K562 (cell line): ENCODE data around the gene TMEM107. TPM values are rescaled to one million over a fixed set of nuclear protein-coding genes. Genes with fewer than 3 reads are reported as not detected.

ENCODE experiments used
- DEAF1 ChIP-seq: fragments of 450-650 bp; formaldehyde crosslinking; IDR thresholded peaks from 2 replicates; pipeline ENCODE4 v1.4.0; 2020; ENCODE audit warnings: mild to moderate bottlenecking, moderate library complexity
- DNMT1 ChIP-seq: fragments of 450-650 bp; IDR thresholded peaks from 2 replicates; pipeline ENCODE4 v1.6.1; 2016; ENCODE audit warnings: antibody characterized with exemption, mild to moderate bottlenecking
- ESRRB ChIP-seq: fragments of 250-450 bp; sonication (Bioruptor Pico); IDR thresholded peaks from 2 replicates; pipeline ENCODE4 v1.5.0; 2020; ENCODE audit warnings: mild to moderate bottlenecking, moderate library complexity, borderline replicate concordance
- FIP1L1 ChIP-seq: fragments of 200-400 bp; formaldehyde crosslinking; IDR thresholded peaks from 2 replicates; pipeline ENCODE4 v1.6.1; 2018; ENCODE audit warnings: mild to moderate bottlenecking, low read depth, low read length; ENCODE audit not compliant: poor library complexity, severe bottlenecking
- HDAC2 ChIP-seq: fragments of 450-650 bp; IDR thresholded peaks from 2 replicates; pipeline ENCODE4 v1.6.1; 2016; ENCODE audit warnings: mild to moderate bottlenecking
- HDAC3 ChIP-seq: fragments of 450-650 bp; IDR thresholded peaks from 2 replicates; pipeline ENCODE4 v1.6.1; 2018; ENCODE audit warnings: borderline replicate concordance, mild to moderate bottlenecking, moderate library complexity; ENCODE audit not compliant: partially characterized antibody
- IRF1 ChIP-seq: sonication (generic); formaldehyde crosslinking; IDR thresholded peaks from 2 replicates; pipeline ENCODE4 v1.8.0; 2022; ENCODE audit warnings: missing genetic modification reagents, mild to moderate bottlenecking, borderline replicate concordance
- MAX ChIP-seq: sonication (generic); formaldehyde crosslinking; IDR thresholded peaks from 2 replicates; pipeline ENCODE4 v1.9.0; 2022; ENCODE audit warnings: mild to moderate bottlenecking, missing genetic modification reagents
- MTA3 ChIP-seq: fragments of 450-650 bp; formaldehyde crosslinking; IDR thresholded peaks from 2 replicates; pipeline ENCODE4 v1.6.1; 2017; ENCODE audit warnings: mild to moderate bottlenecking, borderline replicate concordance
- MYC ChIP-seq, 2 experiments: fragments of 250-450 bp in 1 of 2; sonication (Bioruptor Pico) in 1 of 2; IDR thresholded peaks; 2 replicates each; pipeline versions ENCODE4 v1.5.1 to v1.6.1; 2012 to 2021; ENCODE audit warnings: low read depth in 2 of 2, borderline replicate concordance in 1 of 2, improper control_type of control experiment in 1 of 2, low read length in 1 of 2, mild to moderate bottlenecking in 1 of 2, moderate library complexity in 1 of 2
- NR2C1 ChIP-seq, 2 experiments: fragments of 450-650 bp; IDR thresholded peaks; 2 replicates each; pipeline ENCODE4 v1.6.1; 2017; ENCODE audit warnings: mild to moderate bottlenecking in 2 of 2, antibody characterized with exemption in 1 of 2, inconsistent platforms in 1 of 2, missing compliant biosample characterization in 1 of 2, missing genetic modification characterization in 1 of 2
- RNF219 ChIP-seq: fragments of 250-450 bp; sonication (Bioruptor Pico); IDR thresholded peaks from 2 replicates; pipeline ENCODE4 v1.5.0; 2022; ENCODE audit warnings: mild to moderate bottlenecking
- SREBF2 ChIP-seq: sonication (generic); formaldehyde crosslinking; IDR thresholded peaks from 2 replicates; pipeline ENCODE4 v1.4.0; 2020; ENCODE audit warnings: mild to moderate bottlenecking, missing genetic modification reagents
- TAF7 ChIP-seq: fragments of 450-650 bp; IDR thresholded peaks from 2 replicates; pipeline ENCODE4 v1.6.1; 2016; ENCODE audit warnings: missing genetic modification characterization, missing compliant biosample characterization
- TOE1 ChIP-seq, 2 experiments: fragments of 450-650 bp in 1 of 2; sonication (generic) in 1 of 2; formaldehyde crosslinking in 1 of 2; IDR thresholded peaks; 2 replicates each; pipeline versions ENCODE4 v1.7.1 to v1.8.0; 2016 to 2022; ENCODE audit warnings: borderline replicate concordance in 2 of 2, mild to moderate bottlenecking in 2 of 2, antibody characterized with exemption in 1 of 2, inconsistent platforms in 1 of 2, low read depth in 1 of 2, missing genetic modification reagents in 1 of 2, moderate library complexity in 1 of 2
- YBX1 ChIP-seq: fragments of 450-650 bp; IDR thresholded peaks from 2 replicates; pipeline ENCODE4 v1.7.1; 2016; ENCODE audit warnings: mild to moderate bottlenecking
- ZBTB17 ChIP-seq: fragments of 450-650 bp; formaldehyde crosslinking; IDR thresholded peaks from 2 replicates; pipeline ENCODE4 v1.4.0; 2020; ENCODE audit warnings: mild to moderate bottlenecking
- ZNF274 ChIP-seq: IDR thresholded peaks from 2 replicates; pipeline ENCODE4 v1.6.1; 2011; ENCODE audit warnings: low read depth, mild to moderate bottlenecking, low read length, moderate library complexity, borderline replicate concordance
- ZNF740 ChIP-seq, 3 experiments: fragments of 200-800 bp in 1 of 3; sonication (Bioruptor generic) in 1 of 3; sonication (generic) in 1 of 3; formaldehyde crosslinking in 1 of 3; IDR thresholded peaks; 2 replicates each; pipeline versions ENCODE4 v1.6.1 to v1.8.0; 2016 to 2022; ENCODE audit warnings: mild to moderate bottlenecking in 2 of 3, missing compliant biosample characterization in 2 of 3, missing genetic modification characterization in 2 of 3, missing genetic modification reagents in 1 of 3
- polyA plus RNA-seq, 8 experiments: library from polyadenylated mRNA; depleted of rRNA in 4 of 8; stranded (reverse) in 5 of 8; unstranded in 3 of 8; fragments of >200 nt; fragmentation: Nextera tagmentation in 2 of 8; fragmentation: Illumina TruSeq in 1 of 8; extraction: Ambion mirVana in 2 of 8; extraction: Trizol in 1 of 8; gene quantifications; 2 replicates each; pipeline versions ENCODE4 v1.2.1 to v1.2.3, GENCODE V29; 2011 to 2014; ENCODE audit warnings: inconsistent platforms in 1 of 8, missing spikeins in 1 of 8
- total RNA-seq, 7 experiments: library from RNA; depleted of rRNA in 6 of 7; stranded (reverse); fragments of >200 nt in 6 of 7; fragmentation: Illumina TruSeq in 2 of 7; extraction: Trizol in 2 of 7; gene quantifications; 2 replicates each; pipeline versions ENCODE4 v1.2.1 to v1.2.3, GENCODE V29; 2011 to 2021; ENCODE audit warnings: low replicate concordance in 1 of 7

Gene TMEM107
- total and polyA plus RNA-seq, 9 of the 15 experiments (the other 6 are each of a cell fraction or from before 2014, with no cell fraction given), result 7.1 to 26.2 (median 16.9) TPM

- TF ChIP-seq ZNF740 (CRISPR knock-in tag; IDR thresholded peaks at IDR 0.05), result no peak; the same call in 1 of the 2 replicates
- TF ChIP-seq ZNF740 (tag; IDR thresholded peaks at IDR 0.05), result no peak
- no peak for TF ChIP-seq MYC (IDR thresholded peaks at IDR 0.05; ENCODE audit: low read depth, low read length)
- TF ChIP-seq MYC (CRISPR knock-in tag; IDR thresholded peaks at IDR 0.05; ENCODE audit: borderline replicate concordance, low read depth), result no peak
- no peak for TF ChIP-seq MAX (CRISPR knock-in tag)
- peak; percentile 87 for TF ChIP-seq FIP1L1
- TF ChIP-seq YBX1, result no peak
- peak; percentile 86 for TF ChIP-seq RNF219 (CRISPR knock-in tag)
- 0 out of 2 replicates have a peak, but pooled peaks have one; percentile 40 for TF ChIP-seq ZNF274
- TF ChIP-seq IRF1 (CRISPR knock-in tag), result 0 out of 2 replicates have a peak, but pooled peaks have one; percentile 22
- peak; percentile 48 for TF ChIP-seq NR2C1 (IDR thresholded peaks at IDR 0.05)
- TF ChIP-seq NR2C1 (tag; IDR thresholded peaks at IDR 0.05), result peak; percentile 64
- TF ChIP-seq ZBTB17 (CRISPR knock-in tag), result peak; percentile 94
- peak; percentile 89 for TF ChIP-seq TOE1 (IDR thresholded peaks at IDR 0.05; ENCODE audit: borderline replicate concordance)
- TF ChIP-seq TOE1 (CRISPR knock-in tag; IDR thresholded peaks at IDR 0.05; ENCODE audit: borderline replicate concordance, low read depth), result no peak
- TF ChIP-seq DNMT1, result no peak; the same call in 1 of the 2 replicates
- peak; percentile 81 for TF ChIP-seq DEAF1 (CRISPR knock-in tag)
- TF ChIP-seq HDAC2, result peak; percentile 84
- TF ChIP-seq TAF7 (tag), result no peak
- peak; percentile 96 for TF ChIP-seq ESRRB
- TF ChIP-seq SREBF2, result 0 out of 2 replicates have a peak, but pooled peaks have one; percentile 63
- peak; percentile 89 for TF ChIP-seq HDAC3
- TF ChIP-seq MTA3, result peak; percentile 98
These were observed 2.9 kb downstream of the TMEM107 start (continued) for GRCh38 chr17:8173056-8173870.
